Adrenal gland (tissue), 12 donors: ENCODE results near the gene CELF2. TPM values are rescaled to one million over a fixed set of nuclear protein-coding genes. Genes with fewer than 3 reads are reported as not detected.

Experiments used
- DNase-seq, 7 donors: peaks; one replicate each; pipeline ENCODE4 v3.0.0-alpha.2; 2019 to 2020
- H3K27ac ChIP-seq, 5 donors: fragments of 200-600 bp; sonication (generic) in 4 of 5; 1 replicate in 3 of 5; 2 replicates in 2 of 5; pipeline versions ENCODE4 v1.5.1 to v1.8.0; 2016 to 2020; ENCODE audit warnings: mild to moderate bottlenecking in 1 of 5
- H3K27me3 ChIP-seq: fragments of 200-600 bp; 2 replicates; pipeline ENCODE4 v1.8.0; 2021
- H3K36me3 ChIP-seq, 2 donors: fragments of 200-600 bp; replicated peaks in 1 of 2; 1 replicate in 1 of 2; 2 replicates in 1 of 2; pipeline versions ENCODE4 v1.5.1 to v1.8.0; 2018 to 2022
- H3K4me1 ChIP-seq, 2 donors: fragments of 200-600 bp; replicated peaks in 1 of 2; 1 replicate in 1 of 2; 2 replicates in 1 of 2; pipeline versions ENCODE4 v1.5.1 to v1.8.0; 2018 to 2021
- H3K4me3 ChIP-seq, 4 donors: fragments of 200-600 bp; sonication (generic) in 3 of 4; one replicate each; pipeline ENCODE4 v1.5.1; 2016 to 2018
- H3K9me3 ChIP-seq, 3 donors: fragments of 200-600 bp; sonication (generic) in 1 of 3; replicated peaks in 1 of 3; 1 replicate in 2 of 3; 2 replicates in 1 of 3; pipeline versions ENCODE4 v1.5.1 to v1.8.0; 2016 to 2021
- POLR2A ChIP-seq, 2 donors: fragments of 450-650 bp; IDR thresholded peaks; one replicate each; pipeline ENCODE4 v1.6.1; 2017; ENCODE audit warnings: antibody characterized with exemption in 2 of 2, mild to moderate bottlenecking in 2 of 2, moderate library complexity in 1 of 2
- WGBS, 4 donors: extraction: QIAGEN DNeasy Blood & Tissue Kit in 2 of 4; methylation state at CpG; one replicate each; pipeline versions ENCODE4 v1.1.5 to v1.1.7; 2013 to 2017; 5-methylcytosine and 5-hydroxymethylcytosine counted together
- intact Hi-C, 2 donors: fragments of 100-400 bp; cut with DNase I; formaldehyde crosslinking; loops; one replicate each; pipeline versions ENCODE4 v1.14.1 to v1.15.0; 2022 to 2023
- polyA plus RNA-seq, 3 donors: library from polyadenylated mRNA; stranded (reverse); fragments of 200-250 nt in 2 of 3; fragments of 350-450 nt in 1 of 3; fragmentation: Illumina TruSeq in 1 of 3; extraction: RNeasy Lipid Tissue Mini Kit (QIAGEN cat#74804) in 1 of 3; gene quantifications; one replicate each; pipeline ENCODE4 v1.2.3, GENCODE V29; 2013 to 2014
- total RNA-seq, 9 donors: library from RNA; depleted of rRNA in 4 of 9; stranded (reverse); fragments of >200 nt in 4 of 9; fragments of 120-200 nt in 1 of 9; fragmentation: NEBNext Ultra II Directional in 1 of 9; extraction: Animal tissue kit (Norgen Biotek cat#: 25700) in 1 of 9; gene quantifications; one replicate each; pipeline versions ENCODE4 v1.1.0 to v1.2.4, GENCODE V29; 2013 to 2023
- TF ChIP-seq, protein P1 (sequence below), 6 experiments: fragments of 450-650 bp in 4 of 6; fragments of 200-600 bp in 2 of 6; sonication (generic) in 1 of 6; IDR thresholded peaks; 1 replicate in 5 of 6; 2 replicates in 1 of 6; pipeline versions ENCODE4 v1.5.1 to v1.8.0; 2016 to 2021; ENCODE audit warnings: antibody characterized with exemption in 6 of 6, mild to moderate bottlenecking in 2 of 6, moderate library complexity in 1 of 6
- donor health status: healthy with polysubstance abuse.
- donor health status: Bipolar disorder and iron deficiency.
- donor health status: DM: yes; HTN: yes; CAD: no.
- donor health status: DM: no; HTN: no; CAD: no.
- donor health status: DM: no; HTN: no; CAD: no.
- donor health status: DM: yes; HTN: yes; CAD: no.

CELF2 gene
- total and polyA plus RNA-seq, 12 donors, result 2.7 to 26.0 (median 10.3) TPM

DNA sequence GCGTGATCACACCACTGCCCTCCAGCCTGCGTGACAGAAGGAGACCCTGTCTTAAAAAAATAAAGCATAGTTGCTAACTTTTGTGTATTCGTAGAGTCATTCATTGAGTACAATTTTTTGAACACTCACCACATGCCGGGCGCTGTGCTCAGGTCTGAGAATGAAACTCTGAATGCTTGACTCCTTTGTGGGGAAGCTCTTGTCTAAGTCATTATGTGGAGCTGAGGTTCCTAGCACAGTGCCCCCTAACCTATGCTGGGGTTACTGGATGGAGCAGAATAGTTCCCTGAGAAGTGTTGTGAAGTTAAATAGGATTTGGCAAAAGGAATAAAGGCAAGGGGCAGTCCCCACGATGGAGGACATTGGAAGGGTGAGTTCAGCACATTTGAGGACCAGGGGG, 123.3 kb downstream of the CELF2 start:
- Histone ChIP-seq H3K4me1 (no peaks in the 10 kb centered on the region), H3K9me3 (no peaks in the 10 kb centered on the region), H3K4me3 (no peak overlapping the region), H3K36me3 (no peaks in the 10 kb centered on the region), H3K27ac (no peak overlapping the region), H3K27me3 (no peaks in the 10 kb centered on the region)
- no peak for DNase-seq
- intact Hi-C loops, result no loop called here
- TF ChIP-seq POLR2A (IDR thresholded peaks at IDR 0.05), result no peak
- TF ChIP-seq, protein P1, sequence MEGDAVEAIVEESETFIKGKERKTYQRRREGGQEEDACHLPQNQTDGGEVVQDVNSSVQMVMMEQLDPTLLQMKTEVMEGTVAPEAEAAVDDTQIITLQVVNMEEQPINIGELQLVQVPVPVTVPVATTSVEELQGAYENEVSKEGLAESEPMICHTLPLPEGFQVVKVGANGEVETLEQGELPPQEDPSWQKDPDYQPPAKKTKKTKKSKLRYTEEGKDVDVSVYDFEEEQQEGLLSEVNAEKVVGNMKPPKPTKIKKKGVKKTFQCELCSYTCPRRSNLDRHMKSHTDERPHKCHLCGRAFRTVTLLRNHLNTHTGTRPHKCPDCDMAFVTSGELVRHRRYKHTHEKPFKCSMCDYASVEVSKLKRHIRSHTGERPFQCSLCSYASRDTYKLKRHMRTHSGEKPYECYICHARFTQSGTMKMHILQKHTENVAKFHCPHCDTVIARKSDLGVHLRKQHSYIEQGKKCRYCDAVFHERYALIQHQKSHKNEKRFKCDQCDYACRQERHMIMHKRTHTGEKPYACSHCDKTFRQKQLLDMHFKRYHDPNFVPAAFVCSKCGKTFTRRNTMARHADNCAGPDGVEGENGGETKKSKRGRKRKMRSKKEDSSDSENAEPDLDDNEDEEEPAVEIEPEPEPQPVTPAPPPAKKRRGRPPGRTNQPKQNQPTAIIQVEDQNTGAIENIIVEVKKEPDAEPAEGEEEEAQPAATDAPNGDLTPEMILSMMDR (IDR thresholded peaks at IDR 0.05), result no peak
- 82 to 88% (median 86%) methylated on average over 6 of the region's 6 CpGs for WGBS, 4 donors

DNA sequence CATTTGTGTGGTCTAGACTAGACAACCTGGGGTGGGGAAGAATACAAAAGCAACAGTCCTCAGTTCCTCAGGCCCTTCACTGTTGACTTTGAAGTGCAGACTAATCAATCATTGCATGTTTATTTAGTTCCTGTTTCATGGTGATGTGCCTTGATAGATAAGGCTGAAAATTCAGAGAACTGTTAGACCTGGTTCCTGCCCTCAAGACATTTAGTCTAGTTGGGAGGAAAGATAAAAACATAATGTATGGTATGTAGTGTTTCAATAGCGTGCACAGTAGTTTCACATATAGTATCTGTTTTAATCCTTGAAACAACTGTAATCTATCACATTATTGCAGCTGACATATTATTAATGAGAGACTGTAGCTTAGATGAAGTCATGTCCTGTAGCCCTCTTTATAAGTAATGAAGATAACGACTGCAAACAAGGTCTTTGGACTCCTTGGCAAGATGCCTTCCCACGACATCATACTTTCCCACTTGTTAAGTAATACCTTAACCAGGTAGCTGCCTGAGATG, 124.0 kb downstream of the CELF2 start:
- no peaks in the 10 kb centered on the region for H3K36me3 ChIP-seq
- no peak for DNase-seq
- H3K4me3 ChIP-seq, result no peak overlapping the region
- no peaks in the 10 kb centered on the region for H3K9me3 ChIP-seq
- no peak overlapping the region for H3K27ac ChIP-seq
- 41 to 50% (median 46%) methylated on average over 3 of the region's 3 CpGs for WGBS, 4 donors
- no peaks in the 10 kb centered on the region for H3K4me1 ChIP-seq
- intact Hi-C loops, result no loop called here
- no peaks in the 10 kb centered on the region for H3K27me3 ChIP-seq
- TF ChIP-seq, protein P1 (IDR thresholded peaks at IDR 0.05), result no peak
- no peak for TF ChIP-seq POLR2A (IDR thresholded peaks at IDR 0.05)

DNA sequence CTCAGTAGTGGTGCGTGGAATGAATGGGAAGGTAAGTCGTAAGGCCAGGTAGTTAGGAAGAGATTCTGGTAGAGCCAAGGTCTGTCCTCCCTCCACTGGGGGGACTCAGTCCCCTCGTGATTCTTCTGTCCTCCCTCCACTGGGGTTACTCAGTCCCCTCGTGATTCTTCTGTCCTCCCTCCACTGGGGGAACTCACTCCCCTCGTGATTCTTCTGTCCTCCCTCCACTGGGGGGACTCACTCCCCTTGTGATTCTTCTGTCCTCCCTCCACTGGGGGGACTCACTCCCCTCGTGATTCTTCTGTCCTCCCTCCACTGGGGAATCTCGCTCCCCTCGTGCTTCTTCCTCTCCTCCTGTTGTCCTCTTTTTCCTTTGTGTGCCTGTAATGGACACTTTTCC, 125.1 kb downstream of the CELF2 start:
- WGBS, 4 donors, result 74 to 82% (median 79%) methylated on average over 8 of the region's 8 CpGs
- Histone ChIP-seq H3K9me3 (no peaks in the 10 kb centered on the region), H3K27me3 (no peaks in the 10 kb centered on the region), H3K4me3 (no peak overlapping the region), H3K4me1 (no peaks in the 10 kb centered on the region), H3K36me3 (no peaks in the 10 kb centered on the region), H3K27ac (no peak overlapping the region)
- intact Hi-C loops, result no loop called here
- no peak for DNase-seq
- no peak for TF ChIP-seq POLR2A (IDR thresholded peaks at IDR 0.05)

DNA sequence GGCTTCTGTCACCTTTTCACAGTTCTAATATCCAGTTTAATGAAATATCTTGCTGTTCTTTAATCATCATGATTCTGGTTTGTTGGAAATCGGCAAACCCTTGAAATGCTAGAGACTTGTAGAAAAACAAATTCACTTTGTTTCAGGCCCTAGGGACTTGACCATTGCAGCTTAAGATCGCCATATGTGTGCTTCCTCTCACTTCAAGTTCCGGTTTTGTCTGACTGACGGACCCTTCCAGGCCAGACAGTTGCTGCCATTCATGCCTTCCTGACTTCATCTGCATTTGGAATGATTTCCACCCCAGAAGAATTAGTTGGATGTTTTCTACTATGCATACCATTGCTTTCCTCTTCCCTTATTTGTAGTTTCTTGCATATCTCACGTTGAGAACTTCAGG, 125.6 kb downstream of the CELF2 start:
- TF ChIP-seq, protein P1 (IDR thresholded peaks at IDR 0.05), result no peak
- no peak for TF ChIP-seq POLR2A (IDR thresholded peaks at IDR 0.05)
- H3K4me1 ChIP-seq, result no peaks in the 10 kb centered on the region
- intact Hi-C loops, result no loop called here

More for the DNA sequence above, 125.6 kb downstream of the CELF2 start:
- H3K9me3 ChIP-seq, result no peaks in the 10 kb centered on the region
- no peak for DNase-seq
- H3K27ac ChIP-seq, result no peak overlapping the region
- no peaks in the 10 kb centered on the region for H3K27me3 ChIP-seq
- no peaks in the 10 kb centered on the region for H3K36me3 ChIP-seq
- 63 to 79% (median 75%) methylated on average over 5 of the region's 5 CpGs for WGBS, 4 donors
- no peak overlapping the region for H3K4me3 ChIP-seq
